Measurements from ENCODE around the gene ABHD8. TPM values are rescaled to one million over a fixed set of nuclear protein-coding genes. Genes with fewer than 3 reads are reported as not detected.

The ABHD8 gene
- total and polyA plus RNA-seq, 2 of the 13 experiments (the other 11 are each of a cell fraction or from before 2014, with no cell fraction given) = 6.3 to 7.2 TPM

DNA sequence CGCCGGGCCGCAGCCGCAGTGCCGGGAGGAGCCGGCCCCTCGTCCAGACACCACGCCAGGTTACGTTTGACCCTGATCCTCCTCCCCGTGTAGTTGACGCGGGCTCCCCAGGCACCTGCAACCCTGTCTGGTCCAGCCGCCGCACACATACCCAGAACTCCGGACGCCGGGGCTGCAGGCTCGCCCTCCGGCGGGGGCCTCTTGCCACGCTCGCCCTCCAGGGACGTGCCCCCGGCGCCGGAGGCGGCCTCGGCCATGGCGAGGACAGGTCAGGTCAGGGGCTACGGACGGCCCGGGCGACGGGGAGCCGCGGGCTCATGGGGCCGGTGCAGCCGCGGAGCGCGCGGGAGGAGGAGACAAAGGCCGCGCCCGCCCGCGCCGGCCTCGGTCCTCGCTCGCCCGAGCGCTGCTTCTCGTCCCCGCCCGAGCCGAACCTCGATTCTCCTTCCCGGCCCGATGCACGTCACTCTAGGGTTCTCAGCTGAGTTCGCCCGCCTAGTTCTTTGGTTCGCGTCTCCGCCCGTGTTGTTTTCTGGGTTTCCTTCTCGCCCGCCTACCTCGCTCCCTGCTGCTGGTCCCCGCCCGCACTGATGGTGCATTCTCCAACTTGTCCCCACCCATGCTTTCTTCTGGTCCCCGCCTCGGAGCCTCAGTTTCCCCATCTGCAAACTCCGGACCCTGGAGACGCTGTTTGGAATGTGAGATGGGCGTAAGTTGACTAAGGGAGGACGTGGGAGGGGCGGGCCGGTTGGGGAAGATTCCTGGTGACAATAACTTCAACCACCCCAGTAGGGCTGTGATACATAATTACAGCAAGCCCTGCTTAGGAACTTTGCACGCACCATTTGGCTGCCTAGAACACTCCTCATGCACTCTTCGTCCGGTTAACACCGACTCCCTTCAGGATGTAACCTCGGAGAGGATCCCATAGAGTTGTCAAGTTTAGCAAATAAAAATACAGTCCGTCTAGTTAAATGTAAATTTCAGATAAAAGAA lies 31.5 kb upstream of the ABHD8 start, which contains the start of gene ANO8 (continued):
- no peak for TF ChIP-seq E2F2 (CRISPR knock-in tag; IDR thresholded peaks at IDR 0.05; ENCODE audit: borderline replicate concordance)
- TF ChIP-seq, protein P1, sequence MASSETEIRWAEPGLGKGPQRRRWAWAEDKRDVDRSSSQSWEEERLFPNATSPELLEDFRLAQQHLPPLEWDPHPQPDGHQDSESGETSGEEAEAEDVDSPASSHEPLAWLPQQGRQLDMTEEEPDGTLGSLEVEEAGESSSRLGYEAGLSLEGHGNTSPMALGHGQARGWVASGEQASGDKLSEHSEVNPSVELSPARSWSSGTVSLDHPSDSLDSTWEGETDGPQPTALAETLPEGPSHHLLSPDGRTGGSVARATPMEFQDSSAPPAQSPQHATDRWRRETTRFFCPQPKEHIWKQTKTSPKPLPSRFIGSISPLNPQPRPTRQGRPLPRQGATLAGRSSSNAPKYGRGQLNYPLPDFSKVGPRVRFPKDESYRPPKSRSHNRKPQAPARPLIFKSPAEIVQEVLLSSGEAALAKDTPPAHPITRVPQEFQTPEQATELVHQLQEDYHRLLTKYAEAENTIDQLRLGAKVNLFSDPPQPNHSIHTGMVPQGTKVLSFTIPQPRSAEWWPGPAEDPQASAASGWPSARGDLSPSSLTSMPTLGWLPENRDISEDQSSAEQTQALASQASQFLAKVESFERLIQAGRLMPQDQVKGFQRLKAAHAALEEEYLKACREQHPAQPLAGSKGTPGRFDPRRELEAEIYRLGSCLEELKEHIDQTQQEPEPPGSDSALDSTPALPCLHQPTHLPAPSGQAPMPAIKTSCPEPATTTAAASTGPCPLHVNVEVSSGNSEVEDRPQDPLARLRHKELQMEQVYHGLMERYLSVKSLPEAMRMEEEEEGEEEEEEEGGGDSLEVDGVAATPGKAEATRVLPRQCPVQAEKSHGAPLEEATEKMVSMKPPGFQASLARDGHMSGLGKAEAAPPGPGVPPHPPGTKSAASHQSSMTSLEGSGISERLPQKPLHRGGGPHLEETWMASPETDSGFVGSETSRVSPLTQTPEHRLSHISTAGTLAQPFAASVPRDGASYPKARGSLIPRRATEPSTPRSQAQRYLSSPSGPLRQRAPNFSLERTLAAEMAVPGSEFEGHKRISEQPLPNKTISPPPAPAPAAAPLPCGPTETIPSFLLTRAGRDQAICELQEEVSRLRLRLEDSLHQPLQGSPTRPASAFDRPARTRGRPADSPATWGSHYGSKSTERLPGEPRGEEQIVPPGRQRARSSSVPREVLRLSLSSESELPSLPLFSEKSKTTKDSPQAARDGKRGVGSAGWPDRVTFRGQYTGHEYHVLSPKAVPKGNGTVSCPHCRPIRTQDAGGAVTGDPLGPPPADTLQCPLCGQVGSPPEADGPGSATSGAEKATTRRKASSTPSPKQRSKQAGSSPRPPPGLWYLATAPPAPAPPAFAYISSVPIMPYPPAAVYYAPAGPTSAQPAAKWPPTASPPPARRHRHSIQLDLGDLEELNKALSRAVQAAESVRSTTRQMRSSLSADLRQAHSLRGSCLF (CRISPR knock-in tag; IDR thresholded peaks at IDR 0.05; ENCODE audit: borderline replicate concordance) = no peak
- 0 out of 2 replicates have a peak, but pooled peaks have one; percentile 53 for TF ChIP-seq SP4 (CRISPR knock-in tag; IDR thresholded peaks at IDR 0.05)
- TF ChIP-seq JARID2 (CRISPR knock-in tag; IDR thresholded peaks at IDR 0.05; ENCODE audit: insufficient replicate concordance) = no peak
- no peak for TF ChIP-seq JDP2 (CRISPR knock-in tag; IDR thresholded peaks at IDR 0.05; ENCODE audit: borderline replicate concordance)
- TF ChIP-seq ZNF841 (CRISPR knock-in tag; IDR thresholded peaks at IDR 0.05; ENCODE audit: borderline replicate concordance) = no peak
- no peak for TF ChIP-seq ZBTB44 (CRISPR knock-in tag; IDR thresholded peaks at IDR 0.05)
- TF ChIP-seq ZNF275 (CRISPR knock-in tag; IDR thresholded peaks at IDR 0.05; ENCODE audit: borderline replicate concordance) = no peak
- TF ChIP-seq HDAC6 (IDR thresholded peaks at IDR 0.05; ENCODE audit: low read depth, low read length) = no peak
- TF ChIP-seq ZNF770 (CRISPR knock-in tag; IDR thresholded peaks at IDR 0.05) = peak; percentile 88
- no peak for TF ChIP-seq ZNF672 (CRISPR knock-in tag; IDR thresholded peaks at IDR 0.05)
- no peak for TF ChIP-seq ATF6 (CRISPR knock-in tag; conservative IDR thresholded peaks at IDR 0.05)
- TF ChIP-seq SOX6 (IDR thresholded peaks at IDR 0.05) = no peak
- peak; percentile 60 for TF ChIP-seq SOX6 (CRISPR knock-in tag; IDR thresholded peaks at IDR 0.05)
